Liver (tissue), 9 donors: Measurements from ENCODE around the gene PHC3. TPM values are rescaled to one million over a fixed set of nuclear protein-coding genes. Genes with fewer than 3 reads are reported as not detected.

Experiments used
- DNase-seq: peaks from one replicate; pipeline ENCODE4 v3.0.0-alpha.2; 2017; ENCODE audit warnings: low spot score
- H3K27ac ChIP-seq, 2 donors: one replicate each; pipeline ENCODE4 v1.7.0; 2013; ENCODE audit warnings: inconsistent platforms in 2 of 2, low read length in 2 of 2, control low read depth in 1 of 2, low read depth in 1 of 2, mild to moderate bottlenecking in 1 of 2
- H3K27me3 ChIP-seq, 4 donors: one replicate each; pipeline versions ENCODE4 v1.6.1 to v1.7.0; 2013; ENCODE audit warnings: low read length in 3 of 4, inconsistent platforms in 1 of 4, mild to moderate bottlenecking in 1 of 4, moderate library complexity in 1 of 4; ENCODE audit not compliant: control insufficient read depth in 4 of 4, insufficient read depth in 4 of 4
- H3K36me3 ChIP-seq, 4 donors: one replicate each; pipeline versions ENCODE4 v1.6.1 to v1.7.0; 2013; ENCODE audit warnings: low read length in 3 of 4, mild to moderate bottlenecking in 3 of 4, low read depth in 1 of 4, moderate library complexity in 1 of 4; ENCODE audit not compliant: control insufficient read depth in 4 of 4, insufficient read depth in 3 of 4
- H3K4me1 ChIP-seq, 4 donors: one replicate each; pipeline versions ENCODE4 v1.6.1 to v1.7.0; 2013; ENCODE audit warnings: low read length in 3 of 4, mild to moderate bottlenecking in 3 of 4, moderate library complexity in 1 of 4; ENCODE audit not compliant: control insufficient read depth in 4 of 4, insufficient read depth in 4 of 4
- H3K4me3 ChIP-seq, 3 donors: one replicate each; pipeline versions ENCODE4 v1.6.1 to v1.7.0; 2013; ENCODE audit warnings: low read length in 3 of 3, control low read depth in 1 of 3, low read depth in 1 of 3, mild to moderate bottlenecking in 1 of 3
- H3K9ac ChIP-seq, 2 donors: one replicate each; pipeline ENCODE4 v1.7.0; 2013; ENCODE audit warnings: low read length in 2 of 2, mild to moderate bottlenecking in 2 of 2, moderate library complexity in 2 of 2, control low read depth in 1 of 2, low read depth in 1 of 2
- H3K9me3 ChIP-seq, 4 donors: one replicate each; pipeline versions ENCODE4 v1.6.1 to v1.7.0; 2013; ENCODE audit warnings: low read length in 3 of 4; ENCODE audit not compliant: control insufficient read depth in 4 of 4
- CTCF ChIP-seq: fragments of 150-350 bp; IDR thresholded peaks from 2 replicates; pipeline ENCODE4 v1.5.1; 2017; ENCODE audit warnings: improper control_type of control experiment, low read depth, low read length; ENCODE audit not compliant: missing input control
- EGR1 ChIP-seq, 2 donors: IDR thresholded peaks; 2 replicates each; pipeline ENCODE4 v1.6.1; 2016 to 2018; ENCODE audit warnings: antibody characterized with exemption in 2 of 2, low read depth in 2 of 2
- FOXA1 ChIP-seq: IDR thresholded peaks from 2 replicates; pipeline ENCODE4 v1.6.1; 2016; ENCODE audit warnings: antibody characterized with exemption
- GABPA ChIP-seq, 2 donors: IDR thresholded peaks in 1 of 2; conservative IDR thresholded peaks in 1 of 2; 2 replicates each; pipeline ENCODE4 v1.6.1; 2016; ENCODE audit warnings: antibody characterized with exemption in 2 of 2, mild to moderate bottlenecking in 1 of 2, moderate library complexity in 1 of 2
- HNF4G ChIP-seq: IDR thresholded peaks from 2 replicates; pipeline ENCODE4 v1.6.1; 2016; ENCODE audit warnings: antibody characterized with exemption
- NR2F2 ChIP-seq: IDR thresholded peaks from 2 replicates; pipeline ENCODE4 v1.6.1; 2016; ENCODE audit warnings: antibody characterized with exemption
- RAD21 ChIP-seq, 2 donors: IDR thresholded peaks; 2 replicates each; pipeline ENCODE4 v1.6.1; 2016; ENCODE audit warnings: antibody characterized with exemption in 2 of 2, mild to moderate bottlenecking in 2 of 2
- RXRA ChIP-seq, 2 donors: IDR thresholded peaks; 2 replicates each; pipeline ENCODE4 v1.6.1; 2017 to 2018; ENCODE audit warnings: antibody characterized with exemption in 2 of 2, mild to moderate bottlenecking in 1 of 2
- SP1 ChIP-seq: IDR thresholded peaks from 2 replicates; pipeline ENCODE4 v1.6.1; 2018; ENCODE audit warnings: antibody characterized with exemption, mild to moderate bottlenecking
- TAF1 ChIP-seq: conservative IDR thresholded peaks from 2 replicates; pipeline ENCODE4 v1.6.1; 2016; ENCODE audit warnings: antibody characterized with exemption, mild to moderate bottlenecking
- YY1 ChIP-seq: IDR thresholded peaks from 2 replicates; pipeline ENCODE4 v1.6.1; 2016; ENCODE audit warnings: antibody characterized with exemption, mild to moderate bottlenecking
- WGBS: extraction: QIAGEN DNeasy Blood & Tissue Kit; methylation state at CpG from one replicate; pipeline ENCODE4 v1.1.7; 2013; 5-methylcytosine and 5-hydroxymethylcytosine counted together
- polyA plus RNA-seq, 2 donors: library from polyadenylated mRNA; stranded (reverse) in 1 of 2; unstranded in 1 of 2; fragments of 200-250 nt in 1 of 2; fragments of >200 nt in 1 of 2; fragmentation: Nextera tagmentation in 1 of 2; extraction: Ambion mirVana in 1 of 2; gene quantifications; one replicate each; pipeline versions ENCODE4 v1.2.1 to v1.2.3, GENCODE V29; 2013 to 2015
- total RNA-seq, 2 donors: library from RNA; depleted of rRNA; stranded (reverse); fragments of >200 nt; gene quantifications; one replicate each; pipeline ENCODE4 v1.2.3, GENCODE V29; 2014
- TF ChIP-seq, protein P1 (sequence below): IDR thresholded peaks from 2 replicates; pipeline ENCODE4 v1.6.1; 2016; ENCODE audit warnings: antibody characterized with exemption, mild to moderate bottlenecking
- TF ChIP-seq, protein P2 (sequence below): IDR thresholded peaks from 2 replicates; pipeline ENCODE4 v1.6.1; 2016; ENCODE audit warnings: antibody characterized with exemption
- TF ChIP-seq, protein P3 (sequence below): IDR thresholded peaks from 2 replicates; pipeline ENCODE4 v1.6.1; 2016; ENCODE audit warnings: antibody characterized with exemption
- TF ChIP-seq, protein P4 (sequence below): IDR thresholded peaks from 2 replicates; pipeline ENCODE4 v1.6.1; 2016; ENCODE audit warnings: antibody characterized with exemption
- donor health status: healthy.
- donor health status: healthy.
- donor health status: healthy.
- donor health status: healthy.
- donor health status: healthy.

PHC3 gene
- total and polyA plus RNA-seq, 4 donors: 3.9 to 44.7 (median 24.2) TPM

GRCh38 chr3:170162630-170163029 lies 18.9 kb downstream of the PHC3 start (continued):
- TF ChIP-seq RXRA (IDR thresholded peaks at IDR 0.05): no peak

DNA sequence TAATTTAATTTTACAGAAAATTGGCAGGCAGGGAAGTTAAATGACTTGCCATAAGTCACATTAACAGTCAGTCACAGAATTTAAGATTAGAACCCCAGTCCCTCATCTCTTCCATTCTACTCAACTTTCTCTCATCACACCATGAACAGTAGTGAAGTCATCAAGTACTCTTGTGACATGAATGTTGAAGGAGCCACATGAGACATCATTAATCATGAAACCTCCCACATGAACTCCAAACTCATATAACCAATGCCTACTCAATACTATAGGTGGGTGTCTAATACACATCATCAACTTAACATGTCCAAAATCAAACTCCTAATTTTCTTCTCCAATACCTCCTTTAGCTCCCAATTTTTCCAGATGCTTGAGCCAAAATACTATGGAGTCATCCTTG lies 19.5 kb downstream of the PHC3 start:
- no peak overlapping the region for H3K27ac ChIP-seq
- TF ChIP-seq, protein P1, sequence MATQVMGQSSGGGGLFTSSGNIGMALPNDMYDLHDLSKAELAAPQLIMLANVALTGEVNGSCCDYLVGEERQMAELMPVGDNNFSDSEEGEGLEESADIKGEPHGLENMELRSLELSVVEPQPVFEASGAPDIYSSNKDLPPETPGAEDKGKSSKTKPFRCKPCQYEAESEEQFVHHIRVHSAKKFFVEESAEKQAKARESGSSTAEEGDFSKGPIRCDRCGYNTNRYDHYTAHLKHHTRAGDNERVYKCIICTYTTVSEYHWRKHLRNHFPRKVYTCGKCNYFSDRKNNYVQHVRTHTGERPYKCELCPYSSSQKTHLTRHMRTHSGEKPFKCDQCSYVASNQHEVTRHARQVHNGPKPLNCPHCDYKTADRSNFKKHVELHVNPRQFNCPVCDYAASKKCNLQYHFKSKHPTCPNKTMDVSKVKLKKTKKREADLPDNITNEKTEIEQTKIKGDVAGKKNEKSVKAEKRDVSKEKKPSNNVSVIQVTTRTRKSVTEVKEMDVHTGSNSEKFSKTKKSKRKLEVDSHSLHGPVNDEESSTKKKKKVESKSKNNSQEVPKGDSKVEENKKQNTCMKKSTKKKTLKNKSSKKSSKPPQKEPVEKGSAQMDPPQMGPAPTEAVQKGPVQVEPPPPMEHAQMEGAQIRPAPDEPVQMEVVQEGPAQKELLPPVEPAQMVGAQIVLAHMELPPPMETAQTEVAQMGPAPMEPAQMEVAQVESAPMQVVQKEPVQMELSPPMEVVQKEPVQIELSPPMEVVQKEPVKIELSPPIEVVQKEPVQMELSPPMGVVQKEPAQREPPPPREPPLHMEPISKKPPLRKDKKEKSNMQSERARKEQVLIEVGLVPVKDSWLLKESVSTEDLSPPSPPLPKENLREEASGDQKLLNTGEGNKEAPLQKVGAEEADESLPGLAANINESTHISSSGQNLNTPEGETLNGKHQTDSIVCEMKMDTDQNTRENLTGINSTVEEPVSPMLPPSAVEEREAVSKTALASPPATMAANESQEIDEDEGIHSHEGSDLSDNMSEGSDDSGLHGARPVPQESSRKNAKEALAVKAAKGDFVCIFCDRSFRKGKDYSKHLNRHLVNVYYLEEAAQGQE: no peak
- TF ChIP-seq, protein P2, sequence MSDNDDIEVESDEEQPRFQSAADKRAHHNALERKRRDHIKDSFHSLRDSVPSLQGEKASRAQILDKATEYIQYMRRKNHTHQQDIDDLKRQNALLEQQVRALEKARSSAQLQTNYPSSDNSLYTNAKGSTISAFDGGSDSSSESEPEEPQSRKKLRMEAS: no peak
- TF ChIP-seq CTCF (no peak), FOXA1 (no peak), RXRA (IDR thresholded peaks at IDR 0.05) (no peak)
- TF ChIP-seq, protein P3, sequence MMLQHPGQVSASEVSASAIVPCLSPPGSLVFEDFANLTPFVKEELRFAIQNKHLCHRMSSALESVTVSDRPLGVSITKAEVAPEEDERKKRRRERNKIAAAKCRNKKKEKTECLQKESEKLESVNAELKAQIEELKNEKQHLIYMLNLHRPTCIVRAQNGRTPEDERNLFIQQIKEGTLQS: no peak
- H3K36me3 ChIP-seq: peaks cover 6 to 23% (median 22%) of the 10 kb centered on the region in 4 donors

GRCh38 chr3:170159933-170160332 lies 21.6 kb downstream of the PHC3 start:
- peaks cover 0 to 12% (median 2%) of the 10 kb centered on the region in 4 donors for H3K4me1 ChIP-seq
- peaks cover 2 to 19% (median 15%) of the 10 kb centered on the region in 4 donors for H3K36me3 ChIP-seq
- DNase-seq: no peak
- no peaks in the 10 kb centered on the region for H3K9me3 ChIP-seq
- no peak overlapping the region for H3K9ac ChIP-seq
- H3K4me3 ChIP-seq: no peak overlapping the region
- H3K27ac ChIP-seq: no peak overlapping the region
- 91% methylated on average over 2 of the region's 2 CpGs for WGBS
- no peaks in the 10 kb centered on the region for H3K27me3 ChIP-seq
- no peak for TF ChIP-seq GABPA (IDR thresholded peaks at IDR 0.05 in 1 of 2, conservative IDR thresholded peaks at IDR 0.05 in 1 of 2)
- no peak for TF ChIP-seq YY1
- TF ChIP-seq, protein P4, sequence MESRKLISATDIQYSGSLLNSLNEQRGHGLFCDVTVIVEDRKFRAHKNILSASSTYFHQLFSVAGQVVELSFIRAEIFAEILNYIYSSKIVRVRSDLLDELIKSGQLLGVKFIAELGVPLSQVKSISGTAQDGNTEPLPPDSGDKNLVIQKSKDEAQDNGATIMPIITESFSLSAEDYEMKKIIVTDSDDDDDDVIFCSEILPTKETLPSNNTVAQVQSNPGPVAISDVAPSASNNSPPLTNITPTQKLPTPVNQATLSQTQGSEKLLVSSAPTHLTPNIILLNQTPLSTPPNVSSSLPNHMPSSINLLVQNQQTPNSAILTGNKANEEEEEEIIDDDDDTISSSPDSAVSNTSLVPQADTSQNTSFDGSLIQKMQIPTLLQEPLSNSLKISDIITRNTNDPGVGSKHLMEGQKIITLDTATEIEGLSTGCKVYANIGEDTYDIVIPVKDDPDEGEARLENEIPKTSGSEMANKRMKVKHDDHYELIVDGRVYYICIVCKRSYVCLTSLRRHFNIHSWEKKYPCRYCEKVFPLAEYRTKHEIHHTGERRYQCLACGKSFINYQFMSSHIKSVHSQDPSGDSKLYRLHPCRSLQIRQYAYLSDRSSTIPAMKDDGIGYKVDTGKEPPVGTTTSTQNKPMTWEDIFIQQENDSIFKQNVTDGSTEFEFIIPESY: no peak
- TF ChIP-seq EGR1 (IDR thresholded peaks at IDR 0.05; ENCODE audit: low read depth in 2 of 2): no peak
- no peak for TF ChIP-seq RXRA (IDR thresholded peaks at IDR 0.05)
- TF ChIP-seq, protein P2: no peak
- no peak for TF ChIP-seq SP1
- no peak for TF ChIP-seq TAF1
- no peak for TF ChIP-seq NR2F2
- TF ChIP-seq, protein P1: no peak
- TF ChIP-seq, protein P3: no peak
- TF ChIP-seq RAD21 (IDR thresholded peaks at IDR 0.05): no peak
- TF ChIP-seq HNF4G: no peak
- TF ChIP-seq CTCF: no peak

More for the DNA sequence above, 19.5 kb downstream of the PHC3 start:
- peaks cover 0 to 14% (median 3%) of the 10 kb centered on the region in 4 donors for H3K4me1 ChIP-seq
- H3K9ac ChIP-seq: no peak overlapping the region
- DNase-seq: no peak
- no peaks in the 10 kb centered on the region for H3K9me3 ChIP-seq
- H3K4me3 ChIP-seq: no peak overlapping the region
- H3K27me3 ChIP-seq: no peaks in the 10 kb centered on the region
